AG09319 (cell line): ENCODE measurements around the gene BBS9.

Experiments used
- DNase-seq: peaks from one replicate; pipeline ENCODE4 v3.0.0-alpha.2; 2010; ENCODE audit warnings: low read depth; ENCODE audit errors: extremely low read depth
- CTCF ChIP-seq: IDR thresholded peaks from 2 replicates; pipeline ENCODE4 v1.5.1; 2011; ENCODE audit warnings: low read depth, mild to moderate bottlenecking, inconsistent platforms, low read length, moderate library complexity

BBS9 gene

GRCh38 chr7:33556472-33556871 lies 427.1 kb downstream of the BBS9 start:
- no peak for TF ChIP-seq CTCF
- no peak for DNase-seq

GRCh38 chr7:33558549-33559323 lies 429.4 kb downstream of the BBS9 start:
- no peak for DNase-seq
- no peak for TF ChIP-seq CTCF

GRCh38 chr7:33559324-33559710 lies 430.0 kb downstream of the BBS9 start:
- DNase-seq: no peak
- no peak for TF ChIP-seq CTCF

- DNase-seq: no peak
- no peak for TF ChIP-seq CTCF
Measured at GRCh38 chr7:33562996-33563395, 433.6 kb downstream of the BBS9 start.

GRCh38 chr7:33563651-33564050 lies 434.3 kb downstream of the BBS9 start:
- no peak for TF ChIP-seq CTCF
- no peak for DNase-seq

GRCh38 chr7:33578166-33578565 lies 448.8 kb downstream of the BBS9 start:
- no peak for TF ChIP-seq CTCF
- no peak for DNase-seq

- DNase-seq: no peak
- TF ChIP-seq CTCF: no peak
Measured at GRCh38 chr7:33578881-33579672, 449.7 kb downstream of the BBS9 start.
